ENCODE results near the gene SLC24A3.

SLC24A3 gene

GRCh38 chr20:19376451-19377229, 164.2 kb downstream of the SLC24A3 start:
- Histone ChIP-seq H3K27ac (ENCODE audit: low read length) (no peak overlapping the region), H3K4me3 (ENCODE audit: low read depth in 1 of 2, low read length in 2 of 2) (no peak overlapping the region), H3K27me3 (ENCODE audit: low read depth, low read length) (no peaks in the 10 kb centered on the region), H3K9me3 (ENCODE audit: control insufficient read depth in 1 of 2, low read length in 2 of 2) (no peaks in the 10 kb centered on the region), H3K4me1 (ENCODE audit: control insufficient read depth in 1 of 2, insufficient read depth in 2 of 2, low read length in 2 of 2) (peaks cover 0 to 20% of the 10 kb centered on the region in 2 donors), H3K36me3 (ENCODE audit: control insufficient read depth in 1 of 2, insufficient read depth in 2 of 2, low read length in 2 of 2) (no peaks in the 10 kb centered on the region)

GRCh38 chr20:19378058-19378457, 165.6 kb downstream of the SLC24A3 start:
- H3K9me3 ChIP-seq (ENCODE audit: control insufficient read depth in 1 of 2, low read length in 2 of 2), result no peaks in the 10 kb centered on the region
- H3K4me1 ChIP-seq (ENCODE audit: control insufficient read depth in 1 of 2, insufficient read depth in 2 of 2, low read length in 2 of 2), result peaks cover 0 to 20% of the 10 kb centered on the region in 2 donors
- H3K36me3 ChIP-seq (ENCODE audit: control insufficient read depth in 1 of 2, insufficient read depth in 2 of 2, low read length in 2 of 2), result no peaks in the 10 kb centered on the region
- no peaks in the 10 kb centered on the region for H3K27me3 ChIP-seq (ENCODE audit: low read depth, low read length)
- H3K4me3 ChIP-seq (ENCODE audit: low read depth in 1 of 2, low read length in 2 of 2), result no peak overlapping the region
- no peak overlapping the region for H3K27ac ChIP-seq (ENCODE audit: low read length)

DNA sequence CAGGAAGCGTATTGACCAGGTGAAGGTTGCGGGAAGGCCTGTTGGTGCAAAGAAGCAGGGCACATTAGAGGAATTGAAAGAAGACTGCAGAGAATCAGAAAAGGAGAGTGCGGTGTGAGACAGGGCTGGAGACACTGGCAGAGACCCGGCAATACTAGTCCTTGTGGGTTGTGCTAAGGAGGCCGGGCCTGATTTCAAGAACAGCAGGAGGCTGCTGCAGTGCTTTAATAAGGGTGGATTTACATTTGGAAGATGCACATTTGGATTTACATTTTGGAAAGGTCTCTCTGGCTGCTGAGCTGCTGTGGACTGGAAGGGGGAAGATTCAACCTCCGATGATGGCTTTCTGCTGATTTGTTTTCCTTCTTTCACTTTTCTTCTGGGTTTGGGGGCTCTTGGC, 167.8 kb downstream of the SLC24A3 start:
- H3K9me3 ChIP-seq (ENCODE audit: control insufficient read depth in 1 of 2, low read length in 2 of 2), result no peaks in the 10 kb centered on the region
- H3K27ac ChIP-seq (ENCODE audit: low read length), result no peak overlapping the region
- peaks cover 0 to 20% of the 10 kb centered on the region in 2 donors for H3K4me1 ChIP-seq (ENCODE audit: control insufficient read depth in 1 of 2, insufficient read depth in 2 of 2, low read length in 2 of 2)
- no peak overlapping the region for H3K4me3 ChIP-seq (ENCODE audit: low read depth in 1 of 2, low read length in 2 of 2)
- H3K27me3 ChIP-seq (ENCODE audit: low read depth, low read length), result no peaks in the 10 kb centered on the region
- no peaks in the 10 kb centered on the region for H3K36me3 ChIP-seq (ENCODE audit: control insufficient read depth in 1 of 2, insufficient read depth in 2 of 2, low read length in 2 of 2)

DNA sequence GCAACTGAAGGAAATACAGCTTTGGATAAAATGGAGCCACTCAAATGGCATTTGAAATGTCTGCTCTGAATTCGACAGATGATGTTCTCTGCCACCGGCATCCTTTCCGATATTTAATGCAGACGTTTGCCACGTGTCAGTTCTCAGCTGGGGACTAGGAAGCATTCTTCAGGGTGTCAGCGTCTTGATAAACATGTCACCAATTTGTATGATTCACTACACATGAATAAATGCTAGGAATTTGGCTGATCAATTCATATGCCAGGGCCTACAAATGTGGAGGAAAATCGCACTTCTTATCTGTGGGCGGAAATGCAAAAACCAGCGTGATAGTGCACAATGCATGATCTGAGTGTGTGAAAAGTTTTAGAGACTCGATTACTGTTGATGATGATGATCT, 169.5 kb downstream of the SLC24A3 start:
- H3K36me3 ChIP-seq (ENCODE audit: control insufficient read depth in 1 of 2, insufficient read depth in 2 of 2, low read length in 2 of 2), result no peaks in the 10 kb centered on the region
- H3K27ac ChIP-seq (ENCODE audit: low read length), result no peak overlapping the region

DNA sequence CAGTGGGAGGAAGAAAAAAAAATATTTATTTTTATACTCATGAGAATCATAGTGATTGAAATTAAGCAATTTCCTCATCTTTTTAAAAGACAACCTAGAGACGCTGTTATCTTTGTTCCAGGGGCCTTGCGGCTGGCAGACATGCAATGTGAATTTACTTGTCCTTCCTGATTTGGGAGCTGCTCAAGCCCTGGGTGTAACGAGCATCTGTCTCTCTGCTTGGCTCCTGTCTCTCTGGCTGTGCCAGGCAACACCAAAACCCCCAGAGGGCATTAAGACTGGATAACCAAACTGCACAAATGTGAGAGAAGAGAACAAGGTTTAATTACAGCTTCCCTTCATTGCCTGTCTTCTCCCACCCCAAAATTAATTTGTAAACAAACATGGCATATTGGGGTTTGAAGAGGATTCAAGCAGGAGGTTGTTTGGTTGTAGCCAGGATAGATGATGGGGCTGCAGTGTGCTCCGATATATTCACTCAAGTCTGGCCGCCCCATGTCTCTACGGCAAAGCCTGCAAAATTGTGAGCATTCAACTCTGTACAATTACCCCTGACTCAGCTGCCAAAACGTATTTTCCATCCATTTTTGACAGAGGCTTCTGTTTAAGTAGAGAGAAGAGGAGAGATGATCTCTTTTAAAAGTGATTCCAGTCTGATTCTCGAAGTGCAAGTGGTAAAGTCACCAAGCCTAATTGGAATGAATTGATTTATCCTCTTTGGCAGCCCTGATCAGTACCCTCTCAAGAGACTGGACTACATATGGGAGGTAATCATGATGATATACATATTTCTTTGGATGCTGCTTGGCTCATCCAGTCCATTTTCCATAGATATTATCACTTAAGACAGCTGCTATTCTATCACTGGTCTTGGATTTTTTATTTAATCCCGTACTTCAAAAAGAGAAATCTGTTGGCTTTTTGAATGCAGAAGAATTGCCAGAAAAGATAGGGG, 170.2 kb downstream of the SLC24A3 start:
- H3K36me3 ChIP-seq (ENCODE audit: control insufficient read depth in 1 of 2, insufficient read depth in 2 of 2, low read length in 2 of 2), result no peaks in the 10 kb centered on the region
- no peak overlapping the region for H3K27ac ChIP-seq (ENCODE audit: low read length)
- H3K27me3 ChIP-seq (ENCODE audit: low read depth, low read length), result no peaks in the 10 kb centered on the region
- H3K4me3 ChIP-seq (ENCODE audit: low read depth in 1 of 2, low read length in 2 of 2), result no peak overlapping the region
- H3K4me1 ChIP-seq (ENCODE audit: control insufficient read depth in 1 of 2, insufficient read depth in 2 of 2, low read length in 2 of 2), result peaks cover 0 to 12% of the 10 kb centered on the region in 2 donors
- H3K9me3 ChIP-seq (ENCODE audit: control insufficient read depth in 1 of 2, low read length in 2 of 2), result no peaks in the 10 kb centered on the region

More for the DNA sequence above, 169.5 kb downstream of the SLC24A3 start:
- peaks cover 0 to 17% of the 10 kb centered on the region in 2 donors for H3K4me1 ChIP-seq (ENCODE audit: control insufficient read depth in 1 of 2, insufficient read depth in 2 of 2, low read length in 2 of 2)
- H3K9me3 ChIP-seq (ENCODE audit: control insufficient read depth in 1 of 2, low read length in 2 of 2), result no peaks in the 10 kb centered on the region
- no peak overlapping the region for H3K4me3 ChIP-seq (ENCODE audit: low read depth in 1 of 2, low read length in 2 of 2)
- no peaks in the 10 kb centered on the region for H3K27me3 ChIP-seq (ENCODE audit: low read depth, low read length)

- Histone ChIP-seq H3K36me3 (ENCODE audit: control insufficient read depth in 1 of 2, insufficient read depth in 2 of 2, low read length in 2 of 2) (no peaks in the 10 kb centered on the region), H3K4me1 (ENCODE audit: control insufficient read depth in 1 of 2, insufficient read depth in 2 of 2, low read length in 2 of 2) (no peaks in the 10 kb centered on the region), H3K4me3 (ENCODE audit: low read depth in 1 of 2, low read length in 2 of 2) (no peak overlapping the region), H3K9me3 (ENCODE audit: control insufficient read depth in 1 of 2, low read length in 2 of 2) (no peaks in the 10 kb centered on the region), H3K27ac (ENCODE audit: low read length) (no peak overlapping the region), H3K27me3 (ENCODE audit: low read depth, low read length) (no peaks in the 10 kb centered on the region)
Observed at GRCh38 chr20:19384940-19385339, 172.5 kb downstream of the SLC24A3 start.

GRCh38 chr20:19387251-19387650, 174.8 kb downstream of the SLC24A3 start:
- no peak overlapping the region for H3K27ac ChIP-seq (ENCODE audit: low read length)
- no peaks in the 10 kb centered on the region for H3K4me1 ChIP-seq (ENCODE audit: control insufficient read depth in 1 of 2, insufficient read depth in 2 of 2, low read length in 2 of 2)
- H3K27me3 ChIP-seq (ENCODE audit: low read depth, low read length), result no peaks in the 10 kb centered on the region
- H3K9me3 ChIP-seq (ENCODE audit: control insufficient read depth in 1 of 2, low read length in 2 of 2), result peaks cover 0 to 3% of the 10 kb centered on the region in 2 donors
- no peaks in the 10 kb centered on the region for H3K36me3 ChIP-seq (ENCODE audit: control insufficient read depth in 1 of 2, insufficient read depth in 2 of 2, low read length in 2 of 2)
- H3K4me3 ChIP-seq (ENCODE audit: low read depth in 1 of 2, low read length in 2 of 2), result no peak overlapping the region

GRCh38 chr20:19392344-19393130, 180.1 kb downstream of the SLC24A3 start:
- H3K4me3 ChIP-seq (ENCODE audit: low read depth in 1 of 2, low read length in 2 of 2), result no peak overlapping the region
- H3K4me1 ChIP-seq (ENCODE audit: control insufficient read depth in 1 of 2, insufficient read depth in 2 of 2, low read length in 2 of 2), result no peaks in the 10 kb centered on the region
- H3K9me3 ChIP-seq (ENCODE audit: control insufficient read depth in 1 of 2, low read length in 2 of 2), result peaks cover 0 to 3% of the 10 kb centered on the region in 2 donors
- no peaks in the 10 kb centered on the region for H3K27me3 ChIP-seq (ENCODE audit: low read depth, low read length)
- H3K27ac ChIP-seq (ENCODE audit: low read length), result no peak overlapping the region
- H3K36me3 ChIP-seq (ENCODE audit: control insufficient read depth in 1 of 2, insufficient read depth in 2 of 2, low read length in 2 of 2), result no peaks in the 10 kb centered on the region

DNA sequence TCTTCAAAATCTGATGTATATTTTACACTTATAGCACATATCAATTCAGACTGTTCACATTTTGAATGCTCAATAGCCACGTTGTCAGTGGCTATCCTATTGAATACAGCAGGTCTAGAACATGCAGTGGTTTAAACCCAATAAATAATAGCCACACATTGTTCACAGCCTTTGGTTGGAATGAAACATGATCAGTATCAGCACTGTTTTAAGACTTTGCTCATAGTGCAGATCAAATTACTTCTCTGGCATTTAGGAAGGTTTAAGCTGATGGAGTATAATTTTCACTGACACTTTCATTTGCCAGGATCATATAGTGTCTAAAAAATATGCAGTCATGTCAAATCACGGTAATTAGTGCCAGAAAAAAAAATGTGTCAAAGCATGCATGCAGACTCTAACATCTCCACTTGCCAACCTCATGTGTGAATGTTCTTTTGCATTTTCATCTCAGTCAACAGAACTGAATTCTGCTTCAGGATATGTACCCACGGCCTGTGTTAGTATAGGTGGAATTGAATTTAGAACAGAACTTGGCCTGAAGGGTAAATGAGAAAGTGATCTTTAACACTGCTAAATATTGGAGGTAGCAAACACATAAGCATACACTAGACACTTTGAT, 184.1 kb downstream of the SLC24A3 start:
- H3K36me3 ChIP-seq (ENCODE audit: control insufficient read depth in 1 of 2, insufficient read depth in 2 of 2, low read length in 2 of 2), result no peaks in the 10 kb centered on the region
- H3K9me3 ChIP-seq (ENCODE audit: control insufficient read depth in 1 of 2, low read length in 2 of 2), result peaks cover 0 to 7% of the 10 kb centered on the region in 2 donors
- H3K27ac ChIP-seq (ENCODE audit: low read length), result no peak overlapping the region
- no peak overlapping the region for H3K4me3 ChIP-seq (ENCODE audit: low read depth in 1 of 2, low read length in 2 of 2)
- no peaks in the 10 kb centered on the region for H3K4me1 ChIP-seq (ENCODE audit: control insufficient read depth in 1 of 2, insufficient read depth in 2 of 2, low read length in 2 of 2)
- H3K27me3 ChIP-seq (ENCODE audit: low read depth, low read length), result no peaks in the 10 kb centered on the region

DNA sequence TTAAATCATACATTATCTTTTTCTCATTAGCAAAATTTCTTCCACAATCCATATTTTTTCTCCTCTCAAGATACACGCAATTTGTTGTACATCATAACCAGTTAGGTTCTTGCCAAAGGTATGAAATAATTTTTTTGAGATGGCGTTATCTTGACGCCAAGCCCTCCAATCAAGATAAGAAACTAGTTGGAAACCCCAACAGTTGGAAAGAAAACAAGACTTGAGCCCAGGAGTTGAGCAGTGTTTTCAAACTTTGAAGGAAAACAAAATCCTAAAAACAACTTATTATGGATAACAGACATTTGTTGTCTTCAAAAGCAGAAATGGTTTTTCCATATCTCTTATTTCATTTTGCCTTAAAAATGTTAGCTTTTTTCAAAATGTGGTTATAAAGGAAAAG, 184.8 kb downstream of the SLC24A3 start:
- H3K4me3 ChIP-seq (ENCODE audit: low read depth in 1 of 2, low read length in 2 of 2), result no peak overlapping the region

More for the DNA sequence above, 184.8 kb downstream of the SLC24A3 start:
- no peaks in the 10 kb centered on the region for H3K4me1 ChIP-seq (ENCODE audit: control insufficient read depth in 1 of 2, insufficient read depth in 2 of 2, low read length in 2 of 2)
- no peaks in the 10 kb centered on the region for H3K27me3 ChIP-seq (ENCODE audit: low read depth, low read length)
- H3K9me3 ChIP-seq (ENCODE audit: control insufficient read depth in 1 of 2, low read length in 2 of 2), result peaks cover 0 to 7% of the 10 kb centered on the region in 2 donors
- no peak overlapping the region for H3K27ac ChIP-seq (ENCODE audit: low read length)
- H3K36me3 ChIP-seq (ENCODE audit: control insufficient read depth in 1 of 2, insufficient read depth in 2 of 2, low read length in 2 of 2), result no peaks in the 10 kb centered on the region

Data from muscle layer of duodenum (tissue), 2 donors.